ENCODE results near the gene ITGB3BP. TPM values are rescaled to one million over a fixed set of nuclear protein-coding genes. Genes with fewer than 3 reads are reported as not detected.
"Not testable (repeated sequence)": the region's sequence is repeated elsewhere in the genome, so short reads cannot be mapped to it uniquely, and the experiment has no call there.

Gene ITGB3BP, protein sequence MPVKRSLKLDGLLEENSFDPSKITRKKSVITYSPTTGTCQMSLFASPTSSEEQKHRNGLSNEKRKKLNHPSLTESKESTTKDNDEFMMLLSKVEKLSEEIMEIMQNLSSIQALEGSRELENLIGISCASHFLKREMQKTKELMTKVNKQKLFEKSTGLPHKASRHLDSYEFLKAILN
- 10 to 100 TPM in 1 of 2 donors, 1 to 10 TPM in 1; 7.2 to 23.8 TPM for total RNA-seq
- 10 to 100 TPM; 20.5 to 20.6 TPM for polyA plus RNA-seq
- long read RNA-seq, donor 1, partial matches to known transcripts = 4 of 14 reads
- long read RNA-seq, donor 1, other reads (novel, unspliced or antisense) = 3 of 14 reads
- long read RNA-seq, donor 2, partial matches to known transcripts = 2 of 6 reads
- long read RNA-seq, donor 2, other reads (novel, unspliced or antisense) = 1 of 6 reads

GRCh38 chr1:63522891-63523728, at the start of gene ITGB3BP, which contains the start of gene EFCAB7:
TSS of gene ITGB3BP (minus strand) at chr1:63523225. CDS start at chr1:63523133, 92 bp downstream.
TSS of gene EFCAB7 (plus strand) at chr1:63523525. CDS start at chr1:63525573, 2,048 bp downstream.
- Histone ChIP-seq H3K4me1 (ENCODE audit: control insufficient read depth in 1 of 2, insufficient read depth in 2 of 2, low read length in 2 of 2) (no peaks in the 10 kb centered on the region), H3K27me3 (ENCODE audit: control insufficient read depth in 1 of 2, insufficient read depth in 2 of 2, low read length in 1 of 2) (no peaks in the 10 kb centered on the region), H3K36me3 (ENCODE audit: control insufficient read depth in 1 of 2, insufficient read depth in 2 of 2, low read length in 1 of 2) (no peaks in the 10 kb centered on the region), H3K27ac (ENCODE audit: low read depth in 1 of 2, low read length in 2 of 2) (peak within 1 kb of the TSS in 1 of 2 donors; percentile 99), H3K4me3 (ENCODE audit: low read length in 2 of 2) (peak within 1 kb of the TSS; percentile 98), H3K9me3 (ENCODE audit: control insufficient read depth, low read length) (no peaks in the 10 kb centered on the region)
- intact Hi-C loops (cut with DNase I) = no loop called here
- ATAC-seq (ENCODE audit: low FRiP score) (peak; percentile 96), DNase-seq (peak; percentile 88 to 92)
- 0% methylated on average over 50 of the region's 50 CpGs for WGBS, 2 donors

DNA sequence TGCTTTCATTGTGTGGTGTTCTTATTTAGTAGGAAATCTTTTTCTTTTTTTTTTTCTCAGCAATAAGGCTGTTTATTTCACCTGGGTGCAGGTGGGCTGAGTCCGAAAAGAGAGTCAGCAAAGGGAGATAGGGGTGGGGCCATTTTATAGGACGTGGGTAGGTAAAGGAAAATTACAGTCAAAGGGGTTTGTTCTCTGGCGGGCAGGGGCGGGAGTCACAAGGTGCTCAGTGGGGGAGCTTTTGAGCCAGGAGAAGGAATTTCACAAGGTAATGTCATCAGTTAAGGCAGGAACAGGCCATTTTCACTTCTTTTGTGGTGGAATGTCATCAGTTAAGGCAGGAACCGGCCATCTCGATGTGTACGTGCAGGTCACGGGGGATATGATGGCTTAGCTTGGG, 49.7 kb upstream of the ITGB3BP start:
- ATAC-seq (ENCODE audit: low FRiP score); H3K27ac ChIP-seq (ENCODE audit: low read depth in 1 of 2, low read length in 2 of 2); H3K36me3 ChIP-seq (ENCODE audit: control insufficient read depth in 1 of 2, insufficient read depth in 2 of 2, low read length in 1 of 2); H3K4me3 ChIP-seq (ENCODE audit: low read length in 2 of 2); DNase-seq; H3K27me3 ChIP-seq (ENCODE audit: control insufficient read depth in 1 of 2, insufficient read depth in 2 of 2, low read length in 1 of 2); H3K9me3 ChIP-seq (ENCODE audit: control insufficient read depth, low read length); H3K4me1 ChIP-seq (ENCODE audit: control insufficient read depth in 1 of 2, insufficient read depth in 2 of 2, low read length in 2 of 2); intact Hi-C loops (cut with DNase I): not testable (repeated sequence)
- WGBS, 2 donors = 92 to 95% methylated on average over 8 of the region's 8 CpGs

- 87 to 88% methylated on average over 3 of the region's 3 CpGs for WGBS, 2 donors
- intact Hi-C loops (cut with DNase I) = no loop called here
- Histone ChIP-seq H3K27ac (ENCODE audit: low read depth in 1 of 2, low read length in 2 of 2) (no peak overlapping the region), H3K36me3 (ENCODE audit: control insufficient read depth in 1 of 2, insufficient read depth in 2 of 2, low read length in 1 of 2) (no peaks in the 10 kb centered on the region), H3K27me3 (ENCODE audit: control insufficient read depth in 1 of 2, insufficient read depth in 2 of 2, low read length in 1 of 2) (no peaks in the 10 kb centered on the region), H3K4me1 (ENCODE audit: control insufficient read depth in 1 of 2, insufficient read depth in 2 of 2, low read length in 2 of 2) (no peaks in the 10 kb centered on the region), H3K4me3 (ENCODE audit: low read length in 2 of 2) (no peak overlapping the region), H3K9me3 (ENCODE audit: control insufficient read depth, low read length) (no peaks in the 10 kb centered on the region)
- no peak for DNase-seq
- ATAC-seq (ENCODE audit: low FRiP score) = no peak
Measured at GRCh38 chr1:63569640-63570316, 46.8 kb upstream of the ITGB3BP start.

GRCh38 chr1:63569068-63569467, 46.0 kb upstream of the ITGB3BP start:
- WGBS, 2 donors = 80 to 86% methylated on average over 4 of the region's 4 CpGs
- ATAC-seq (ENCODE audit: low FRiP score) = no peak
- no peak overlapping the region for H3K4me3 ChIP-seq (ENCODE audit: low read length in 2 of 2)

GRCh38 chr1:63563745-63564144, 40.7 kb upstream of the ITGB3BP start:
- Histone ChIP-seq H3K27ac (ENCODE audit: low read depth in 1 of 2, low read length in 2 of 2) (no peak overlapping the region), H3K4me1 (ENCODE audit: control insufficient read depth in 1 of 2, insufficient read depth in 2 of 2, low read length in 2 of 2) (no peaks in the 10 kb centered on the region), H3K9me3 (ENCODE audit: control insufficient read depth, low read length) (no peaks in the 10 kb centered on the region), H3K36me3 (ENCODE audit: control insufficient read depth in 1 of 2, insufficient read depth in 2 of 2, low read length in 1 of 2) (no peaks in the 10 kb centered on the region), H3K4me3 (ENCODE audit: low read length in 2 of 2) (no peak overlapping the region), H3K27me3 (ENCODE audit: control insufficient read depth in 1 of 2, insufficient read depth in 2 of 2, low read length in 1 of 2) (no peaks in the 10 kb centered on the region)
- intact Hi-C loops (cut with DNase I) = no loop called here
- ATAC-seq (ENCODE audit: low FRiP score) = no peak
- DNase-seq = no peak

More at GRCh38 chr1:63569068-63569467, 46.0 kb upstream of the ITGB3BP start:
- intact Hi-C loops (cut with DNase I) = no loop called here
- Histone ChIP-seq H3K9me3 (ENCODE audit: control insufficient read depth, low read length) (no peaks in the 10 kb centered on the region), H3K27me3 (ENCODE audit: control insufficient read depth in 1 of 2, insufficient read depth in 2 of 2, low read length in 1 of 2) (no peaks in the 10 kb centered on the region), H3K27ac (ENCODE audit: low read depth in 1 of 2, low read length in 2 of 2) (no peak overlapping the region), H3K36me3 (ENCODE audit: control insufficient read depth in 1 of 2, insufficient read depth in 2 of 2, low read length in 1 of 2) (no peaks in the 10 kb centered on the region), H3K4me1 (ENCODE audit: control insufficient read depth in 1 of 2, insufficient read depth in 2 of 2, low read length in 2 of 2) (no peaks in the 10 kb centered on the region)
- DNase-seq = no peak

DNA sequence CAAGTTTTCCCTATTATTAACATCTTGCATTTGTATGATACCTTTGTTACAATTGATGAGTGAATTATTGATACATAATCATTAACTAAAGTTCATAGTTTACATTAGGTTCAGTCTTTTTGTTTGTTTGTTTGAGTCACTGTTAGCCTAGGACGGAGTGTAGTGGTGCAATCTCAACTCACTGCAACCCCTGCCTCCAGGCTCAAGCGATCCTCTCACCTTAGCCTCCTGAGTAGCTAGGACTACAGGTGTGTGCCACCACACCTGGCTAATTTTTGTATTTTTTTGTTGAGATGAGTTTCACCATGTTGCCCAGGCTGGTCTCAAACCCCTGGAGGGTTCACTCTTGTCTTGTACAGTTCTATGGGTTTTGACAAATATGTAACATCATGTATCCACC, 36.3 kb upstream of the ITGB3BP start:
- WGBS, 2 donors = 96 to 97% methylated on average over 2 of the region's 2 CpGs
- H3K36me3 ChIP-seq (ENCODE audit: control insufficient read depth in 1 of 2, insufficient read depth in 2 of 2, low read length in 1 of 2) = no peaks in the 10 kb centered on the region
- DNase-seq = no peak
- no peaks in the 10 kb centered on the region for H3K27me3 ChIP-seq (ENCODE audit: control insufficient read depth in 1 of 2, insufficient read depth in 2 of 2, low read length in 1 of 2)
- H3K4me3 ChIP-seq (ENCODE audit: low read length in 2 of 2) = no peak overlapping the region
- H3K9me3 ChIP-seq (ENCODE audit: control insufficient read depth, low read length) = no peaks in the 10 kb centered on the region
- ATAC-seq (ENCODE audit: low FRiP score) = no peak
- H3K27ac ChIP-seq (ENCODE audit: low read depth in 1 of 2, low read length in 2 of 2) = no peak overlapping the region
- intact Hi-C loops (cut with DNase I) = no loop called here
- no peaks in the 10 kb centered on the region for H3K4me1 ChIP-seq (ENCODE audit: control insufficient read depth in 1 of 2, insufficient read depth in 2 of 2, low read length in 2 of 2)

GRCh38 chr1:63557365-63557987, 34.5 kb upstream of the ITGB3BP start:
- intact Hi-C loops (cut with DNase I) = no loop called here
- no peak for DNase-seq
- 61 to 65% methylated on average over 6 of the region's 6 CpGs for WGBS, 2 donors
- Histone ChIP-seq H3K9me3 (ENCODE audit: control insufficient read depth, low read length) (no peaks in the 10 kb centered on the region), H3K4me3 (ENCODE audit: low read length in 2 of 2) (no peak overlapping the region), H3K27ac (ENCODE audit: low read depth in 1 of 2, low read length in 2 of 2) (no peak overlapping the region), H3K36me3 (ENCODE audit: control insufficient read depth in 1 of 2, insufficient read depth in 2 of 2, low read length in 1 of 2) (no peaks in the 10 kb centered on the region), H3K27me3 (ENCODE audit: control insufficient read depth in 1 of 2, insufficient read depth in 2 of 2, low read length in 1 of 2) (no peaks in the 10 kb centered on the region), H3K4me1 (ENCODE audit: control insufficient read depth in 1 of 2, insufficient read depth in 2 of 2, low read length in 2 of 2) (no peaks in the 10 kb centered on the region)
- ATAC-seq (ENCODE audit: low FRiP score) = no peak

- ATAC-seq (ENCODE audit: low FRiP score) (no peak), DNase-seq (no peak)
- intact Hi-C loops (cut with DNase I) = no loop called here
Measured at GRCh38 chr1:63555480-63555879, 32.5 kb upstream of the ITGB3BP start.

More at GRCh38 chr1:63555480-63555879, 32.5 kb upstream of the ITGB3BP start:
- no peaks in the 10 kb centered on the region for H3K9me3 ChIP-seq (ENCODE audit: control insufficient read depth, low read length)
- no peak overlapping the region for H3K4me3 ChIP-seq (ENCODE audit: low read length in 2 of 2)
- no peaks in the 10 kb centered on the region for H3K36me3 ChIP-seq (ENCODE audit: control insufficient read depth in 1 of 2, insufficient read depth in 2 of 2, low read length in 1 of 2)
- no peaks in the 10 kb centered on the region for H3K4me1 ChIP-seq (ENCODE audit: control insufficient read depth in 1 of 2, insufficient read depth in 2 of 2, low read length in 2 of 2)
- no peak overlapping the region for H3K27ac ChIP-seq (ENCODE audit: low read depth in 1 of 2, low read length in 2 of 2)
- H3K27me3 ChIP-seq (ENCODE audit: control insufficient read depth in 1 of 2, insufficient read depth in 2 of 2, low read length in 1 of 2) = no peaks in the 10 kb centered on the region

All from aorta (tissue), 5 donors.